ENCODE measurements around the gene RPTOR.

DNA sequence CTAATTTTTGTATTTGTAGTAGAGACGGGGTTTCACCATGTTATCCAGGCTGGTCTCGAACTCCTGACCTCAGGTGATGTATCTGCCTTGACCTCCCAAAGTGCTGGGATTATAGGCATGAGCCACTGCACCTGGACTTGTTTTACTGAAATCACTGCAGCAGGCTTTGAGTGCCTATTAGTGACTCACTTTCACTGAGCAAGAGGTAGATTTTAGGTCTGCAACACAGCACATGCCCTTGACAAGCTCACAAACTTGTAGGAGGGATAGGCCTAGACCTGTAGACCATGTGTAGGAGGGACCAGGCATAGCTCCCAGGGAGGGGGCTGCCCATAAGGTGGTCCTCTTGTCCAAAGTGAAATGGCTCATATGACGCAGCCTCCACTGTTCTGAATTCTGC is 27.0 kb upstream of the RPTOR start:
- TF ChIP-seq, protein P1, sequence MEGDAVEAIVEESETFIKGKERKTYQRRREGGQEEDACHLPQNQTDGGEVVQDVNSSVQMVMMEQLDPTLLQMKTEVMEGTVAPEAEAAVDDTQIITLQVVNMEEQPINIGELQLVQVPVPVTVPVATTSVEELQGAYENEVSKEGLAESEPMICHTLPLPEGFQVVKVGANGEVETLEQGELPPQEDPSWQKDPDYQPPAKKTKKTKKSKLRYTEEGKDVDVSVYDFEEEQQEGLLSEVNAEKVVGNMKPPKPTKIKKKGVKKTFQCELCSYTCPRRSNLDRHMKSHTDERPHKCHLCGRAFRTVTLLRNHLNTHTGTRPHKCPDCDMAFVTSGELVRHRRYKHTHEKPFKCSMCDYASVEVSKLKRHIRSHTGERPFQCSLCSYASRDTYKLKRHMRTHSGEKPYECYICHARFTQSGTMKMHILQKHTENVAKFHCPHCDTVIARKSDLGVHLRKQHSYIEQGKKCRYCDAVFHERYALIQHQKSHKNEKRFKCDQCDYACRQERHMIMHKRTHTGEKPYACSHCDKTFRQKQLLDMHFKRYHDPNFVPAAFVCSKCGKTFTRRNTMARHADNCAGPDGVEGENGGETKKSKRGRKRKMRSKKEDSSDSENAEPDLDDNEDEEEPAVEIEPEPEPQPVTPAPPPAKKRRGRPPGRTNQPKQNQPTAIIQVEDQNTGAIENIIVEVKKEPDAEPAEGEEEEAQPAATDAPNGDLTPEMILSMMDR (conservative IDR thresholded peaks at IDR 0.05 in 1 of 2, IDR thresholded peaks at IDR 0.05 in 1 of 2; ENCODE audit: low read depth in 1 of 2, low read length in 2 of 2), result no peak
- no peak for TF ChIP-seq EZH2 (IDR thresholded peaks at IDR 0.05; ENCODE audit: low read length, missing control alignments)
